Epithelial cell of esophagus (primary cell): ENCODE results near the gene SYNE1.
"Not testable (repeated sequence)": the region's sequence is repeated elsewhere in the genome, so short reads cannot be mapped to it uniquely, and the experiment has no call there.

Experiments used
- DNase-seq: peaks from one replicate; pipeline ENCODE4 v3.0.0; 2010; ENCODE audit warnings: low read depth
- H3K4me3 ChIP-seq: 2 replicates; pipeline ENCODE4 v1.5.1; 2011; ENCODE audit warnings: mild to moderate bottlenecking, low read length, control low read depth
- TF ChIP-seq, protein P1 (sequence below): IDR thresholded peaks from 2 replicates; pipeline ENCODE4 v1.5.1; 2011; ENCODE audit warnings: low read depth, mild to moderate bottlenecking, low read length, control low read depth, inconsistent platforms; ENCODE audit not compliant: insufficient read depth; ENCODE audit errors: missing control alignments

Gene SYNE1

DNA sequence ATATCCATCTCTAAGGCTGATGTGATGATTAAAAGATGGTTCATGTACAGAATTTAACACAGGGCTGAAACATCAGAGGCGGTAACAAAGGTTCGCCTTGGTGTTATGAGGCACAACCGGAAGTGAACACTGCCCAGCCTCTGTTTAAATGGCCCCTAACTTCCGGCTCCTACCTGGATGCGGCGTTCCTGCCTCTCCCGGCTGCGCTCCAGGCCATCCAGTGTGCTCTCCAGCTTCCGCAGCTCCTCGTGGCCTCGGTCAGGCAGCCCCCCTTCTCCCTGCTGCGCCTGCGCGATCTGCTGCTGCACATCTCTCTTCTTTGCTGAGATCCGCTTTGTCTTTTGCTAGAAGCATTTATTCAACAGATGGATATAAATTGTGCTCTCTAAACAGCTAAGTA is 195.3 kb downstream of the SYNE1 start:
- TF ChIP-seq, protein P1, sequence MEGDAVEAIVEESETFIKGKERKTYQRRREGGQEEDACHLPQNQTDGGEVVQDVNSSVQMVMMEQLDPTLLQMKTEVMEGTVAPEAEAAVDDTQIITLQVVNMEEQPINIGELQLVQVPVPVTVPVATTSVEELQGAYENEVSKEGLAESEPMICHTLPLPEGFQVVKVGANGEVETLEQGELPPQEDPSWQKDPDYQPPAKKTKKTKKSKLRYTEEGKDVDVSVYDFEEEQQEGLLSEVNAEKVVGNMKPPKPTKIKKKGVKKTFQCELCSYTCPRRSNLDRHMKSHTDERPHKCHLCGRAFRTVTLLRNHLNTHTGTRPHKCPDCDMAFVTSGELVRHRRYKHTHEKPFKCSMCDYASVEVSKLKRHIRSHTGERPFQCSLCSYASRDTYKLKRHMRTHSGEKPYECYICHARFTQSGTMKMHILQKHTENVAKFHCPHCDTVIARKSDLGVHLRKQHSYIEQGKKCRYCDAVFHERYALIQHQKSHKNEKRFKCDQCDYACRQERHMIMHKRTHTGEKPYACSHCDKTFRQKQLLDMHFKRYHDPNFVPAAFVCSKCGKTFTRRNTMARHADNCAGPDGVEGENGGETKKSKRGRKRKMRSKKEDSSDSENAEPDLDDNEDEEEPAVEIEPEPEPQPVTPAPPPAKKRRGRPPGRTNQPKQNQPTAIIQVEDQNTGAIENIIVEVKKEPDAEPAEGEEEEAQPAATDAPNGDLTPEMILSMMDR = no peak
- no peak for DNase-seq
- no peak overlapping the region for H3K4me3 ChIP-seq

DNA sequence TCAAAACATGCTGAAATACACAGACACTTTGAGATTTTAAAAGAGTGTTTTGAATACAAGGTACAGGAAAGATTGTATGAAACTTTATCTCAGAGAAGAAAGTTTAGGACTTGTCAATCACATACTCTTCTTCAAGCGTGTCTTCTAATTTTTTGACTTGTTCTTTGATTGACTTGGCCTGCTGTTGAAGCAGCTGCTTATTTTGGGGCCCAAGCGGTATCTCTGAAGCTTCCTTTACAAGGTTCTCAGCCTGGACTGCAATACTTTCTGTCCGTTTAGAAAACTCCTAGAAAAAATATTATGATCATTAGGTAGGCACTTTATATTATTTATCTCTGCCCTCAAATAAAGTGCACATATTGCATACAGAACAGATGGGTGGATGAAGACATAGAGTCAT is 201.3 kb downstream of the SYNE1 start:
- TF ChIP-seq, protein P1 = no peak
- no peak overlapping the region for H3K4me3 ChIP-seq
- DNase-seq = no peak

DNA sequence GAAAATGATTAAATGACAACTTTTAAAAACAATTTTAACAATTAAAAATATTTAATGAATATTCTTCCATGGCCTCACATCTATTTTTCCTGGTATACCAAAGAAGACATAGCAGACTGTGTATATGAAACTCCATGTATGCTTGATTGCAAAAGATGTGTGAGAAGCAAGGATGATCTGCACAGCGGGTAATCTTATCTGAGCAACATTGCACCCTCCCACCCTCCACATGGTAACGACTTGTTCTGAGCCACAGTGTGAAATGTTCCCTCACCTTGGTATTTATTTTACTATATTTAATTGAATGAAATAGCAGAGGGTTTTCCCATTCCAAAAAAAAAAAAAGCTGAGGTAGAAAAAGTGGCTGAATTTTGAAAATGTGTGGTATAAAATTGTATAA is 204.4 kb downstream of the SYNE1 start:
- H3K4me3 ChIP-seq = no peak overlapping the region
- TF ChIP-seq, protein P1 = no peak
- no peak for DNase-seq

DNA sequence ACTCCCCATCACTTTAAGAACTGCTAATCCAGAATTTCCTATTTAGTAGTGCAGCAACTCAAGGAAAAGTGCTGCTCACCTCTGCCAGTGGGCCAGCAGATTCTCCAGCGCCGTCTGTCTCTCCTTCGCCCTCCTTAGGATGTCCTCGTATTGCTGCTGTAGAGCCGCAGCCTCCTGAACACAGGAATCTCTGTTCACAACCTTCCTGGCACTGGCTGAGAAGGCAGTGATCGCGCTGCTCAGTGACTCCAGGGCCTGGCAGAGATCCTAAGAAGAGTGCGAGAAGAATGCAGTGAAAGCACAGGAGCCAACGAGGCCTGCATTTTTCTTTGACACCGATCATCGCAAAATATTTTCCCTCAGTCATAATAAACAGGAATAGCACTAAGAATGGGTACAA is 209.0 kb downstream of the SYNE1 start:
- TF ChIP-seq, protein P1 = no peak
- no peak overlapping the region for H3K4me3 ChIP-seq
- peak; percentile 24 for DNase-seq

DNA sequence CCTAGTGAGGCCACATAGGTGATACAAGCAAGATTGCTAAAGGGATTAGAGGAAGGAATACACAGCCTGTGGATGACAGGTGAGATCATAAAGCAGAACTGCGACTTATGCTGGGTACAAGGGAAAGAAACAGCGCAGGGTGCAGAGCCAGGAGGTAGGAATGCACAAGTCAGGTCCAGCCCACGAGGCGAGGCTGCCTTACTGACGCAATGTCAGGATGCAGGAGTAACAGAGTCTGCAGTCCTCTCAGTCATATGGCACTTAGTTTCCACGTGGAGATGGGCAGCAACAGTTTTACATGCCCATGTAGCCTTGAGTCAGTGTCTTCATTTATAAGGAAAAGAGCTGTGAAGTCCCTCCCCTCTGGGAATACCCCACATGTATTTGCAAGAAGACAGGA is 210.9 kb downstream of the SYNE1 start:
- peak; percentile 27 for DNase-seq
- H3K4me3 ChIP-seq = no peak overlapping the region
- TF ChIP-seq, protein P1 = no peak

DNA sequence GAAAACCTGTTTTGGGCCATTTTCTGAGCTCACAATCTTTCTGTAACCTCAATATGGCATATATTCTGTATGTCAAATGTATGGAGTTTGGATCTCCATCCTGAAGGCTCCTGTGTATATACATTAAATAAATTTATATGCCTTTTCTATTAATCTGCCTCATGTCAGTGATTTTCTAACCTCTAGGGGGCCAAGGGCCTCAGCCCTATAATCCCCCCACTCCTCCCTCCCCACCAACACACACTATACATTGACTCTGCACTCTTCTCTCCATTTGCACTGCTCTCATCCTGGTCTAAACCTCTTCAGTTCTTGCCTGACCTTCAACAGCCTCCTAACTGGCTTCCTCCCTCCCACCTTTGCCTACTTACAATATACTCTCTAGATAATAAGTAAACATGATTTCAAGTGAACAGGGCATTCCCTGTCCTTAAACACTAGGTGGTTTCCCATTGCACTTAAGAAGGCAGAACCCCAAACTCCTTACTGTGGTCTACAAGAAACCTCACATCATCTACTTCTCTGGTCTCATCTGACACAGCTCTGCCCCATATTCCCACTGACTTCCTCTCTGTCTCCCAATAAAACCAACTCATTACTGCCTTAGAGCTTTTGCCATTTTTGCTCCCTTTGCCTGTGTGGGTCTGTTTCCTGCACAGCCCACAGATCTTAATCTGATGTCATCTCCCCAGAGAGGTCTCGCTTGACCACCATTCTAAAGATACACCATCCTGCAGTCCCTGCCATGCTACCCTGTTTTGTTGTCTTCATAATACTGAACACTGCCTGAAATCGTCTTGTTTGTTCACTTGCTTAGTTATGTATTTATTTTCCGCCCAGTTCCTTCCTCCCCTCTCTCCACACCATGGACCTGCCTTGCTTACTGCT is 213.7 kb downstream of the SYNE1 start:
- TF ChIP-seq, protein P1 = no peak

DNA sequence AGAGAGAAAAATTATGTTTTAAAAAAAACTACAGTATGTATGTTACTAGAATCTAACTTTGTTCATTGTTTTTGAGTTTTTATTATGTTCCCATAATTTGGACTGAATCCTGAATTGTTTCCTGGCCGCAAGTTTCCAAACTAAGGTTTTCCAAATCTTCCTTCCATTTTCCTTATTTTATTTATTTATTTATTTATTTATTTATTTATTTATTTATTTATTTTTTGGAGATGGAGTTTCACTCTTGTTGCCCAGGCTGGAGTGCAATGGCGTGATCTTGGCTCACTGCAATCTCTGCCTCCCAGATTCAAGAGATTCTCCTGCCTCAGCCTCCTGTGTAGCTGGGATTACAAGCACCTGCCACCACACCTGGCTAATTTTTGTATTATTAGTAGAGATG is 215.7 kb downstream of the SYNE1 start:
- H3K4me3 ChIP-seq, DNase-seq: not testable (repeated sequence)

More for the DNA sequence above, 213.7 kb downstream of the SYNE1 start:
- DNase-seq = no peak
- H3K4me3 ChIP-seq = no peak overlapping the region
